ENCODE data around the gene AGER.
A peak's percentile ranks its signal among the peaks of the same experiment; 100 is the strongest.

The AGER gene

GRCh38 chr6:32167761-32168262 is 16.2 kb downstream of the AGER start:
- DNase-seq: no peak

- no peak for DNase-seq
These were observed 16.8 kb downstream of the AGER start for GRCh38 chr6:32167154-32167760.

GRCh38 chr6:32166411-32167061 is 17.5 kb downstream of the AGER start:
- DNase-seq: no peak

GRCh38 chr6:32164295-32164694 is 19.8 kb downstream of the AGER start, which contains the start of gene EGFL8:
EGFL8 (plus strand) TSS chr6:32164595; CDS start chr6:32166166, 1,571 bp downstream.
- no peak for DNase-seq

DNA sequence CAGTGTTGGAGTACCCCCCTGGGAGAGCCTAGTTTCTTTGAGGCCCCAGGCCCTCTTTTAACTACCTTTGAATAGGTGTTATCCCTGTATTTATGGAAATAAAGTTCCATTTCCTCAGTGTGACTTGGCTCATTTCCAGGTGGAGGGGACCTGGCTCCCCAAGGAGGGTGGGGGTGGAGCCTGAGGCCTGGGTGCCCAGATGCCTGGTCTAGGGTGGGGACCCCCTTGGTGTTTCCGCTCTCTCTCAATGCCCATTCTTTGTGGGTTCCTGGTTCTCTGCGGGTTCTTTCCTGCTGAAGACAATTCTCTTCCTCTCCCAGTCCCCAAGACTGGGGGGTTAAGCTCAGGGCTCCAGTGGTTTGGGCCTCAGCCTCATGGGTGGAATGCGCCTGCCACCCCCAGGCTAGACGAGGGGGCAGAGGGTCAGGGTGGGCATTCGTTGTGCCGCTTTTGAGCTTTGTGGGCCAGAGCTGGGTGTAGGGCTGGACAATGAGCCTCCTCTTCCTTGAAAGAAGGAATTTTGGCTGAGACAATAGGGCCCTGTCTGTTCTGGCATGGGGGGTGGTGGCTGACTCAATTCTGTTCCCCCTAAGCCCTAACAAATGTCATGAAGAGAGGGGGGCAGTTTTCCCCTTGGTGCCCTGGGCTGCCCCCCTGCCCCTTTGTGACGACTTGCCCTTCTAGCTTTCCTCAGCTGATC is 20.3 kb downstream of the AGER start:
- DNase-seq: no peak

DNA sequence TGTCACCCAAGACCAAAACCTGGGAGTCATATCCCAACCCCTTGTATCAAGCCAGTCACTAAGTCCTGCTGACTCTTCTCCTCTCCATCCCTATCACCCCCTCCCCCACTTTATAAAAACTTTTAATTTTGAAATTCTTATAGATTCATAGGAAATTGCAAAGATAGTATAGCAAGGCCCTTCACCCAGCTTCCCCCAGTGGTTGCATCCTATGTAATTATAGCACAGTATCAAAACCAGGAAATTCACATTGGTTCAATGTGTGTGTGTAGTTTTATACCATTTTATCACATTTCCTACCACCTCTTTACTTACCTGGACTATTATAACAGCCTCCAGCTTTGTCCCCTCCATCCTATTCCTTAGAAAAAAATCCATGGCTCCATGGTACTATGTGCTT is 26.0 kb downstream of the AGER start:
- DNase-seq: no peak

- no peak for DNase-seq
These were observed 27.2 kb downstream of the AGER start for GRCh38 chr6:32156891-32157290.

- DNase-seq: peak; percentile 73
These were observed 29.4 kb downstream of the AGER start for GRCh38 chr6:32154514-32155161.

- peak; percentile 83 for DNase-seq
These were observed 30.2 kb downstream of the AGER start, which contains the start of gene PPT2 for GRCh38 chr6:32153564-32154513. PPT2 (plus strand) TSS chr6:32154141; CDS start chr6:32154595, 454 bp downstream.

- peak; percentile 54 for DNase-seq
These were observed 31.1 kb downstream of the AGER start for GRCh38 chr6:32152769-32153563.

GRCh38 chr6:32151863-32152768 is 31.9 kb downstream of the AGER start, which contains the start of gene PRRT1:
PRRT1 (minus strand) TSS chr6:32151939; CDS start chr6:32151827, 112 bp downstream.
- DNase-seq: no peak

- DNase-seq: no peak
These were observed 32.7 kb downstream of the AGER start for GRCh38 chr6:32151181-32151862.

DNA sequence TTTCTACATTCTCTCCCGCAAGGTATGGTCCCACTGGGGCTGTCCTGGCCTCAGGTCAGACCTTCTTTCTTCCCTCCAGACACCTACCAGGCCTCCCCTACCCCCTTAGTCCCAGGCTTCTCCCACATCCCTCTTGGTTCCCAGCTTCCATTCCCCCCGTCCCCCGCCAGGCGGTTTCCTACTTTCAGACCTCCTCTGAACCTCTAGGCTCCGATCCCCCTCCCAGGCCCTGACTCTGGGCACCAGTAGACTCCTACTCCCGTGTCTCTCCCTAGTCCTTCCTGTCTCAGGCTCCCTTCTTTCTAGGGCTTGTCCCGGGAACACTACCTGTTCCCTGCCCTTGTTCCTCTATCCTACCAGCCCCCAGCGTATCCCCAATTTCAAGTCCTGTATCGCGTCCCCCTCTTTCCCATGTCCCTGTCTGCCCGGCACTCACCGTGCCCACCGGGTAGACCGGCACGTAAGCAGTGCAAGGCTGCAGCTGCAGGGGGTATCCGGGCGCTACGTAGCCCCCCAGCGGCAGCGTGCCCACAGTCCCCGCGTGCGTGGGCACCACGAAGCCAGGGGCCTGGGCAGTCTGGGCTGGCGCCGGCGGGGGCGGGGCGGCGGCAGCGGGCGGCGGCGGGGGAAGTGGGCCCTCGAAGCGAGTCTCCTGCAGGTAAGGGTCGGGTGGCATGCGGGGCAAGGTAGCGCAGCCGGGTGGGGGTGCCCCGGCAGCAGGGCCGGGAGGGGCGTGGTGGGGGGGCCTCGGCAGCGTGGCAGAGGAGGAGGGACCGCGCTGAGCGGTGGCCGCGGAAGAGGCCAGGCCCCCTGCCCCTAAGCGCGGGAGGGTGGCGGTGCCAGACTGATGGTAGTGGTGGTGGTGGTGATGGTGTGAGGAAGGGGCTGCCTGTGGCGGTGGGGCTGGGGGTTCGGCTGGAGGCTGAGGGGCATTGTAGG is 33.9 kb downstream of the AGER start:
- no peak for DNase-seq

- DNase-seq: no peak
These were observed 34.8 kb downstream of the AGER start for GRCh38 chr6:32149092-32149755.

DNA sequence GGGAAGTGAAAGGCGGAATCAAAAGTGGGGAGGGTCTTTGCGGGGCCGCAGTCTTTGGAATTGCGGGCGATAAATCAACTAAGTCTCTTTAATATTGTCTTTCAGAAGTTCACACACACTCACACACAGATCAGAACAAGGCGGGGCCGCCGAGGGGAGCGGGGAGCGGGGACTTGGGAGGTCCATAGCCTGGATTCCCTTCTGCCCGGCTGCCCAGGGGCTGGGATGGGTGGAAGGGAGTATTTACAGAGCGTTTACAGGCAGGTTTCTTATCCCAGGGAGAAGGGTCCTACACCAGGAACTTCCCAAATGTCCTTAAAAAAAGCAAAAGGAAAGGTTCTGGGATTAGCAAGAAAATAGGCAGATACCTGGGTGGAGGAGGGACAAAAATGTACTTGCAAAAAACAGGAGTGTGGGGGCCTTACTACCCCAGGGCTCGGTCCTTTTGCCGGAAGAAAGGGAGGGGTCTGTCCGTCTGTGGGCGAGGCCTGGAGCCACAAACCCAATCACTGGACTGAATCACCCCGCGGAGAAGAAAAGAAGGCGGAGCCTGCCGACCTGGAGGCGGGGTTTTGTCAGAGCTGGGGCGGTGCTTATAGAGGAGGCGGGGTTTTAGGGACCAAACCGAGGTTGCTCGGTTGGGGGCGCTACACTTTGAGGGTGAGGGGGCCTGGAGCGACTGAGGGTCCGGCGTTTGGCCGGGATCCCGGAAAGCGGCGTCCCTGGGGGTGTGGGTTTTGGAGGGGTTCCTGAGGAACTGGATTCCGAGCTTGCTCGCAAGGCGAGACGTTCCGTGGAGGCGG is 35.6 kb downstream of the AGER start:
- no peak for DNase-seq

GRCh38 chr6:32147401-32148132 is 36.5 kb downstream of the AGER start:
- DNase-seq: no peak

All from DMS79 treated with DMSO at 0.1 percent for 48 hours (cell line).